GM11168 (cell line): ENCODE results near the gene SLC22A31.
"Not testable (repeated sequence)": the region's sequence is repeated elsewhere in the genome, so short reads cannot be mapped to it uniquely, and the experiment has no call there.

ENCODE experiments used
- in situ Hi-C: fragments of 300-500 bp; cut with MboI; formaldehyde crosslinking; loops from one replicate; pipeline ENCODE4 v1.12.0; 2022; ENCODE audit warnings: low sequenced_read_pairs; ENCODE audit not compliant: unreplicated experiment

Gene SLC22A31

GRCh38 chr16:89200124-89200849 lies at the start of gene SLC22A31:
Gene SLC22A31, minus strand, starts transcription at chr16:89200537. Its CDS starts 36 bp downstream, at chr16:89200501.
- in situ Hi-C loops: no loop called here

- in situ Hi-C loops: no loop called here
Measured at GRCh38 chr16:89248196-89248982, 48.1 kb upstream of the SLC22A31 start.

- in situ Hi-C loops: not testable (repeated sequence)
Measured at GRCh38 chr16:89247734-89248075, 47.4 kb upstream of the SLC22A31 start.

- in situ Hi-C loops: no loop called here
Measured at GRCh38 chr16:89246903-89247733, 46.8 kb upstream of the SLC22A31 start.

- in situ Hi-C loops: no loop called here
Measured at GRCh38 chr16:89246383-89246902, 46.1 kb upstream of the SLC22A31 start.

GRCh38 chr16:89244754-89245153 lies 44.4 kb upstream of the SLC22A31 start:
- in situ Hi-C loops: no loop called here

GRCh38 chr16:89244264-89244663 lies 43.9 kb upstream of the SLC22A31 start:
- in situ Hi-C loops: not testable (repeated sequence)

GRCh38 chr16:89243664-89244063 lies 43.3 kb upstream of the SLC22A31 start:
- in situ Hi-C loops: no loop called here

- in situ Hi-C loops: no loop called here
Measured at GRCh38 chr16:89242795-89243200, 42.5 kb upstream of the SLC22A31 start.

- in situ Hi-C loops: no loop called here
Measured at GRCh38 chr16:89241187-89242007, 41.1 kb upstream of the SLC22A31 start.

- in situ Hi-C loops: no loop called here
Measured at GRCh38 chr16:89237733-89238132, 37.4 kb upstream of the SLC22A31 start.

- in situ Hi-C loops: no loop called here
Measured at GRCh38 chr16:89233678-89234490, 33.5 kb upstream of the SLC22A31 start.

- in situ Hi-C loops: no loop called here
Measured at GRCh38 chr16:89232107-89232506, 31.8 kb upstream of the SLC22A31 start.

GRCh38 chr16:89230255-89230654 lies 29.9 kb upstream of the SLC22A31 start:
- in situ Hi-C loops: no loop called here

GRCh38 chr16:89224665-89225064 lies 24.3 kb upstream of the SLC22A31 start:
- in situ Hi-C loops: no loop called here

GRCh38 chr16:89222931-89223330 lies 22.6 kb upstream of the SLC22A31 start:
- in situ Hi-C loops: no loop called here

- in situ Hi-C loops: no loop called here
Measured at GRCh38 chr16:89221604-89222003, 21.3 kb upstream of the SLC22A31 start.

- in situ Hi-C loops: no loop called here
Measured at GRCh38 chr16:89219365-89219764, 19.0 kb upstream of the SLC22A31 start.
